Caco-2 (cell line): Measurements from ENCODE around the gene PSMD7. TPM values are rescaled to one million over a fixed set of nuclear protein-coding genes. Genes with fewer than 3 reads are reported as not detected.
A peak's percentile ranks its signal among the peaks of the same experiment; 100 is the strongest.

Experiments used
- BruUV-seq: library from RNA; stranded (reverse); fragments of 400-500 nt; replicated peaks from 2 replicates; lab custom pipeline; 2021; lab: Mats Ljungman, UMichigan
- CTCF ChIA-PET: fragments of 300-600 bp; sonication (Branson Sonifier 250); formaldehyde crosslinking; loops from one replicate; lab custom pipeline; 2022; ENCODE audit warnings: antibody characterized with exemption; lab: Charles Lee
- POLR2A ChIA-PET: fragments of 300-600 bp; sonication (Branson Sonifier 250); formaldehyde crosslinking; loops from one replicate; lab custom pipeline; 2022; ENCODE audit warnings: antibody characterized with exemption; lab: Charles Lee
- DNase-seq, 2 experiments: peaks; one replicate each; pipeline versions ENCODE4 v3.0.0 to v3.0.0-alpha.2; 2020 to 2022
- H3K27me3 ChIP-seq: replicated peaks from 2 replicates; pipeline ENCODE4 v1.6.0; 2011; ENCODE audit warnings: low read length; ENCODE audit not compliant: control insufficient read depth, insufficient read depth
- H3K36me3 ChIP-seq: 2 replicates; pipeline ENCODE4 v1.5.1; 2011; ENCODE audit warnings: low read length; ENCODE audit not compliant: control insufficient read depth, insufficient read depth
- H3K4me1 ChIP-seq: fragments of 250-450 bp; sonication (Bioruptor Pico); 2 replicates; pipeline ENCODE4 v1.5.1; 2020; ENCODE audit warnings: mild to moderate bottlenecking
- H3K4me3 ChIP-seq: 2 replicates; pipeline ENCODE4 v1.5.1; 2011; ENCODE audit warnings: low read depth, mild to moderate bottlenecking, control low read depth, low read length
- H3K9me3 ChIP-seq: fragments of 250-450 bp; sonication (Bioruptor Pico); 2 replicates; pipeline ENCODE4 v1.5.1; 2020; ENCODE audit warnings: mild to moderate bottlenecking, moderate library complexity
- H3K27ac Mint-ChIP-seq: one replicate; pipeline ENCODE4 v1.8.0; 2022; ENCODE audit warnings: mixed read lengths; ENCODE audit not compliant: unreplicated experiment
- H3K27me3 Mint-ChIP-seq: one replicate; pipeline ENCODE4 v1.8.0; 2022; ENCODE audit warnings: mixed read lengths; ENCODE audit not compliant: insufficient read depth, unreplicated experiment
- H3K36me3 Mint-ChIP-seq: one replicate; pipeline ENCODE4 v1.8.0; 2022; ENCODE audit warnings: mild to moderate bottlenecking, mixed read lengths; ENCODE audit not compliant: insufficient read depth, unreplicated experiment
- H3K4me1 Mint-ChIP-seq: one replicate; pipeline ENCODE4 v1.8.0; 2022; ENCODE audit warnings: low read depth, mixed read lengths; ENCODE audit not compliant: unreplicated experiment
- H3K4me3 Mint-ChIP-seq: one replicate; pipeline ENCODE4 v1.8.0; 2022; ENCODE audit warnings: mild to moderate bottlenecking, moderate library complexity, mixed read lengths; ENCODE audit not compliant: unreplicated experiment
- H3K9me3 Mint-ChIP-seq: one replicate; pipeline ENCODE4 v1.8.0; 2022; ENCODE audit warnings: mixed read lengths; ENCODE audit not compliant: unreplicated experiment
- intact Hi-C: fragments of 100-400 bp; cut with micrococcal nuclease; formaldehyde crosslinking; loops from one replicate; pipeline ENCODE4 v1.10.0; 2022; ENCODE audit not compliant: unreplicated experiment
- total RNA-seq: library from RNA; stranded (reverse); gene quantifications from 2 replicates; pipeline ENCODE4 v1.2.3, GENCODE V29; 2022
- TF ChIP-seq, protein P1 (sequence below), 2 experiments: fragments of 200-600 bp in 1 of 2; IDR thresholded peaks; 1 replicate in 1 of 2; 2 replicates in 1 of 2; pipeline versions ENCODE4 v1.5.1 to v1.8.0; 2011 to 2022; ENCODE audit warnings: antibody characterized with exemption in 1 of 2, control low read depth in 1 of 2, inconsistent platforms in 1 of 2, low read depth in 1 of 2, low read length in 1 of 2, mild to moderate bottlenecking in 1 of 2, moderate library complexity in 1 of 2; ENCODE audit not compliant: insufficient read depth in 1 of 2, severe bottlenecking in 1 of 2, unreplicated experiment in 1 of 2

PSMD7 gene
- total RNA-seq, 1 experiment from 2014 or later, result 191 TPM

DNA sequence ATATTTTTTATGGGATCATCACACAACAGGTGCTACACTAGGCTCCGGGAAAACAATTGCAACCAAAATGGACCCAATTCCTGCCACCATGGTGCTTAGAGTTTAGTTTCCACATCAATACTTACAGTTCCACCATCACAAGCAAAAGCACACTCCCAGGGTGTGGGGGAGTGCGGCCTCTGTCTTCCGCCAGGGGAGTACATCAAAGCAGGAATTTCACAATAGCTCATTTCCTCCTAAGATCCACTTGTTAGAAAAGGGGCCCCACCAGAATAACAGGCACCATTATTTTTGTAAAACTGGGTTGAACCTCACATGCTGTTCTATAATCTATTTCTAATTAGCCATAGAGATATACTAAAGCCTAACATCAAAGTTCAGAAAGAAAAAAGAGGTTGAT, 44.3 kb upstream of the PSMD7 start:
- POLR2A ChIA-PET, result no interaction called here
- Mint-ChIP-seq H3K4me3 (no peak overlapping the region), H3K4me1 (no peaks in the 10 kb centered on the region), H3K36me3 (no peaks in the 10 kb centered on the region), H3K9me3 (no peaks in the 10 kb centered on the region), H3K27me3 (peaks cover 15% of the 10 kb centered on the region), H3K27ac (no peak overlapping the region)
- no peaks in the 10 kb centered on the region for H3K36me3 ChIP-seq
- no peak overlapping the region for H3K4me3 ChIP-seq
- CTCF ChIA-PET, result interaction anchor here (1.1 kb wide), 1 partner anchor 26 kb away, joined by 3 read pairs; no protein-coding TSS in a partner anchor
- H3K9me3 ChIP-seq, result no peaks in the 10 kb centered on the region
- no peaks in the 10 kb centered on the region for H3K4me1 ChIP-seq
- intact Hi-C loops, result no loop called here
- peaks cover 3% of the 10 kb centered on the region; the same call in 1 of the 2 replicates for H3K27me3 ChIP-seq
- TF ChIP-seq, protein P1, sequence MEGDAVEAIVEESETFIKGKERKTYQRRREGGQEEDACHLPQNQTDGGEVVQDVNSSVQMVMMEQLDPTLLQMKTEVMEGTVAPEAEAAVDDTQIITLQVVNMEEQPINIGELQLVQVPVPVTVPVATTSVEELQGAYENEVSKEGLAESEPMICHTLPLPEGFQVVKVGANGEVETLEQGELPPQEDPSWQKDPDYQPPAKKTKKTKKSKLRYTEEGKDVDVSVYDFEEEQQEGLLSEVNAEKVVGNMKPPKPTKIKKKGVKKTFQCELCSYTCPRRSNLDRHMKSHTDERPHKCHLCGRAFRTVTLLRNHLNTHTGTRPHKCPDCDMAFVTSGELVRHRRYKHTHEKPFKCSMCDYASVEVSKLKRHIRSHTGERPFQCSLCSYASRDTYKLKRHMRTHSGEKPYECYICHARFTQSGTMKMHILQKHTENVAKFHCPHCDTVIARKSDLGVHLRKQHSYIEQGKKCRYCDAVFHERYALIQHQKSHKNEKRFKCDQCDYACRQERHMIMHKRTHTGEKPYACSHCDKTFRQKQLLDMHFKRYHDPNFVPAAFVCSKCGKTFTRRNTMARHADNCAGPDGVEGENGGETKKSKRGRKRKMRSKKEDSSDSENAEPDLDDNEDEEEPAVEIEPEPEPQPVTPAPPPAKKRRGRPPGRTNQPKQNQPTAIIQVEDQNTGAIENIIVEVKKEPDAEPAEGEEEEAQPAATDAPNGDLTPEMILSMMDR (IDR thresholded peaks at IDR 0.05; ENCODE audit: insufficient read depth in 1 of 2, low read depth in 1 of 2, low read length in 1 of 2, severe bottlenecking in 1 of 2, unreplicated experiment in 1 of 2), result peak in 1 of 2 experiments; percentile 5
- no peak for DNase-seq
- BruUV-seq, result no TSS peak

DNA sequence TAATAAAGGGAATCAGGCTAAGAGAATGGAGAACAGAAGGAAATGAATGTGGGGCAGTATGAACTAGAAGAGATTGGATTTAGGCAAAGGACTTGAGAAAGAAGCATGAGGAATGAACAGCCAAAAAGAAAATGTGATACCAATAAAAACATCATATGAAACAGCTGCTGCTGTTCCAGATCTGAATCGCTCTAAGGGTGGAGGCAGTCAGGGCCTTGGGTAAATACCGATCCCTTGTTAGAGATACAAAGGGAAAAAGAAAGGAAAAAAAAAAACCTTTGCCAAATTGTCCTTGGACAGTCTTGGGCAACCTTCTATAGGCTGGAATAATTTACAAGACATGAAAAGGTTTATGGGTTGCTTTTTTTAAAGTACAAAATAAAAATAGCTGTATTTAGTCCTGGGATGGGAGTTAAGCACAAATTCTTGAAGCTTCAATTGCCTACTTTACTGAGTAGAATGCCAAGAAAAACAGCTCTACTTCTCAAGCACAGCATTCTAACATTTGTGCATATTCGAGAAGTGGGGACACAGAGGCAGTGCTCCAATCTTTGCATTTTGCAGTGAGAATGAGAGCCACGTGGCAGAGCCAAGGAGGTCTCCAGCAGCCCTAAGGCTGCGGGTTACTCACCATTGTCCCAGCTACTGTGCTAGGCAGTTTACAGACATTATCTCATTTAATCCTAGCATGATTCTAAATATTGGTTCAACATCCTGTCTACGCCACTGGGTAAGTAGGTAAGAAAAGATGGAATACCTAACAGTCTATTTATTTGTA, 43.3 kb upstream of the PSMD7 start:
- H3K4me1 Mint-ChIP-seq, result no peaks in the 10 kb centered on the region
- H3K9me3 Mint-ChIP-seq, result no peaks in the 10 kb centered on the region
- H3K27me3 Mint-ChIP-seq, result peaks cover 8% of the 10 kb centered on the region
- Histone ChIP-seq H3K4me1 (no peaks in the 10 kb centered on the region), H3K9me3 (no peaks in the 10 kb centered on the region), H3K36me3 (no peaks in the 10 kb centered on the region), H3K4me3 (no peak overlapping the region), H3K27me3 (no peaks in the 10 kb centered on the region)
- TF ChIP-seq, protein P1 (IDR thresholded peaks at IDR 0.05; ENCODE audit: insufficient read depth in 1 of 2, low read depth in 1 of 2, low read length in 1 of 2, severe bottlenecking in 1 of 2, unreplicated experiment in 1 of 2), result no peak
- intact Hi-C loops, result no loop called here
- H3K4me3 Mint-ChIP-seq, result no peak overlapping the region
- DNase-seq, result no peak
- ChIA-PET CTCF (no interaction called here), POLR2A (no interaction called here)
- H3K36me3 Mint-ChIP-seq, result no peaks in the 10 kb centered on the region
- no TSS peak for BruUV-seq
- H3K27ac Mint-ChIP-seq, result no peak overlapping the region

DNA sequence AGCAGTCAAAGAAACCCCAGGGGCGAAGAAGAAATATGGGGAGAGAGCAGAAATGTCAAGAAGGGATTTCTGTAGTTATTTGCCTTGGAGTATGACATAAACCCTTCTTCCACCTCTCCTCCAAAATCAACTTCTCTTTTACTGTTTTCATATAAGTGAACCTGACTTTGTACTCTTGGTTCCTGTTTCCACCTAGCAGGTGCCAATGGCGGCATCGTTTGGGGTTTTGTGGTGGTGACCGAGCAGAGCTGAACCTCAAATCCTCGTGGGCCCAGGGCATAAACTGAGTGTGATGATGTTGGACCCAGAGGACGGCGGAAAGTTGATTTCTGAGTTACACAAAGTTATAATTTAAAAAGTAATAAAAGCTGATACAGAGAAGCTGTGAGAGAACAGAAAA, 39.6 kb upstream of the PSMD7 start:
- no peak overlapping the region for H3K4me3 Mint-ChIP-seq
- Histone ChIP-seq H3K4me1 (no peaks in the 10 kb centered on the region), H3K4me3 (no peak overlapping the region), H3K36me3 (no peaks in the 10 kb centered on the region), H3K9me3 (no peaks in the 10 kb centered on the region), H3K27me3 (no peaks in the 10 kb centered on the region; the same call in 1 of the 2 replicates)
- no peaks in the 10 kb centered on the region for H3K27me3 Mint-ChIP-seq
- ChIA-PET CTCF (no interaction called here), POLR2A (no interaction called here)
- intact Hi-C loops, result no loop called here
- TF ChIP-seq, protein P1 (IDR thresholded peaks at IDR 0.05; ENCODE audit: insufficient read depth in 1 of 2, low read depth in 1 of 2, low read length in 1 of 2, severe bottlenecking in 1 of 2, unreplicated experiment in 1 of 2), result no peak
- H3K27ac Mint-ChIP-seq, result no peak overlapping the region
- no peak for DNase-seq
- no peaks in the 10 kb centered on the region for H3K4me1 Mint-ChIP-seq
- H3K9me3 Mint-ChIP-seq, result no peaks in the 10 kb centered on the region
- no peaks in the 10 kb centered on the region for H3K36me3 Mint-ChIP-seq
- BruUV-seq, result no TSS peak
